Loucy (cell line): ENCODE measurements around the gene GNLY.

Source experiments
- H2AFZ ChIP-seq: fragments of 200-600 bp; sonication (generic); 2 replicates; pipeline ENCODE4 v1.6.0; 2016; ENCODE audit warnings: antibody characterized with exemption, mild to moderate bottlenecking, low read length, moderate library complexity
- H3F3A ChIP-seq: fragments of 200-600 bp; 2 replicates; pipeline ENCODE4 v1.6.0; 2016; ENCODE audit warnings: antibody characterized with exemption, low read depth, mild to moderate bottlenecking
- H3K27me3 ChIP-seq: fragments of 200-600 bp; sonication (generic); 2 replicates; pipeline ENCODE4 v1.6.1; 2014; ENCODE audit warnings: low read length, mild to moderate bottlenecking; ENCODE audit not compliant: insufficient read depth, poor library complexity, severe bottlenecking
- H3K36me3 ChIP-seq: fragments of 200-600 bp; sonication (generic); 2 replicates; pipeline ENCODE4 v1.6.1; 2016; ENCODE audit warnings: low read length; ENCODE audit not compliant: insufficient read depth
- H3K4me1 ChIP-seq: fragments of 200-600 bp; sonication (generic); 2 replicates; pipeline ENCODE4 v1.5.1; 2014; ENCODE audit warnings: low read length, mild to moderate bottlenecking; ENCODE audit not compliant: insufficient read depth, poor library complexity, severe bottlenecking
- H3K4me2 ChIP-seq: fragments of 200-600 bp; sonication (generic); 2 replicates; pipeline ENCODE4 v1.6.0; 2014; ENCODE audit warnings: antibody characterized with exemption, low read length, low read depth, mild to moderate bottlenecking; ENCODE audit not compliant: poor library complexity, severe bottlenecking
- H3K4me3 ChIP-seq: fragments of 200-600 bp; sonication (generic); 2 replicates; pipeline ENCODE4 v1.5.1; 2014; ENCODE audit warnings: low read length, mild to moderate bottlenecking, mixed read lengths; ENCODE audit not compliant: poor library complexity, severe bottlenecking
- H3K79me2 ChIP-seq: fragments of 200-600 bp; sonication (generic); 2 replicates; pipeline ENCODE4 v1.6.1; 2014; ENCODE audit warnings: low read length; ENCODE audit not compliant: insufficient read depth
- H3K9ac ChIP-seq: fragments of 200-600 bp; sonication (generic); 2 replicates; pipeline ENCODE4 v1.6.0; 2014; ENCODE audit warnings: mild to moderate bottlenecking, low read depth, low read length, moderate library complexity; ENCODE audit not compliant: poor library complexity, severe bottlenecking
- H3K9me2 ChIP-seq: fragments of 200-600 bp; sonication (generic); replicated peaks from 2 replicates; pipeline ENCODE4 v1.6.1; 2016; ENCODE audit warnings: low read depth, low read length, mixed read lengths
- H3K9me3 ChIP-seq: fragments of 200-600 bp; sonication (generic); 2 replicates; pipeline ENCODE4 v1.6.1; 2014; ENCODE audit warnings: mild to moderate bottlenecking, antibody characterized with exemption, low read length, low read depth; ENCODE audit not compliant: insufficient read depth
- H4K20me1 ChIP-seq: fragments of 200-600 bp; sonication (generic); 2 replicates; pipeline ENCODE4 v1.6.0; 2014; ENCODE audit warnings: antibody characterized with exemption, low read length, mild to moderate bottlenecking; ENCODE audit not compliant: insufficient read depth, poor library complexity, severe bottlenecking
- EZH2phosphoT487 ChIP-seq: fragments of 200-600 bp; IDR thresholded peaks from 2 replicates; pipeline ENCODE4 v1.6.1; 2018; ENCODE audit warnings: antibody characterized with exemption, mild to moderate bottlenecking, moderate library complexity, borderline replicate concordance
- TF ChIP-seq, protein P1 (sequence below): fragments of 200-600 bp; sonication (generic); conservative IDR thresholded peaks from 2 replicates; pipeline ENCODE4 v1.5.1; 2014; ENCODE audit warnings: mild to moderate bottlenecking, antibody characterized with exemption, low read length

GNLY gene

DNA sequence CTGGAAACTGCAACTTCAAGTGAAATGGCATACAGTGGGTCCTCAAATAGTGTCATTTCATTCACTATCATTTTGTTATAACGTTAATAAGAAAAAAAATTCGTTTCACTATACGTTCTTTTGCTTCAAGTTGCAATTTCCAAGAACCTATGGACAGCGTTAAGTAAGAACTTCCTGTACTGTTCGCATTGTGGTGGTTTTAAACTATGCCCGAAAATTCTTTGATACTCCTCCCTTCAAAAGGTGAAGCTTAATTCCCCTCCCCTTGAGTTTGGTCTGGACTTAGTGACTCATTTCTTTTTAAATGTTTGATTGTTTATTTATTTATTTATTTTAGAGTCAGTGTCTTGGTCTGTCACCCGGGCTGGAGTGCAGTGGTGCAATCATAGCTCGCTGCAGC is 20.7 kb downstream of the GNLY start:
- Histone ChIP-seq H3F3A (no peaks in the 10 kb centered on the region), H3K27me3 (no peaks in the 10 kb centered on the region), H2AFZ (no peak overlapping the region), H3K79me2 (no peaks in the 10 kb centered on the region), H3K4me3 (no peak overlapping the region), H3K9ac (no peak overlapping the region), H3K4me1 (no peaks in the 10 kb centered on the region), H4K20me1 (no peaks in the 10 kb centered on the region), H3K9me3 (no peaks in the 10 kb centered on the region), H3K4me2 (no peak overlapping the region), H3K9me2 (no peaks in the 10 kb centered on the region), H3K36me3 (no peaks in the 10 kb centered on the region)
- TF ChIP-seq, protein P1, sequence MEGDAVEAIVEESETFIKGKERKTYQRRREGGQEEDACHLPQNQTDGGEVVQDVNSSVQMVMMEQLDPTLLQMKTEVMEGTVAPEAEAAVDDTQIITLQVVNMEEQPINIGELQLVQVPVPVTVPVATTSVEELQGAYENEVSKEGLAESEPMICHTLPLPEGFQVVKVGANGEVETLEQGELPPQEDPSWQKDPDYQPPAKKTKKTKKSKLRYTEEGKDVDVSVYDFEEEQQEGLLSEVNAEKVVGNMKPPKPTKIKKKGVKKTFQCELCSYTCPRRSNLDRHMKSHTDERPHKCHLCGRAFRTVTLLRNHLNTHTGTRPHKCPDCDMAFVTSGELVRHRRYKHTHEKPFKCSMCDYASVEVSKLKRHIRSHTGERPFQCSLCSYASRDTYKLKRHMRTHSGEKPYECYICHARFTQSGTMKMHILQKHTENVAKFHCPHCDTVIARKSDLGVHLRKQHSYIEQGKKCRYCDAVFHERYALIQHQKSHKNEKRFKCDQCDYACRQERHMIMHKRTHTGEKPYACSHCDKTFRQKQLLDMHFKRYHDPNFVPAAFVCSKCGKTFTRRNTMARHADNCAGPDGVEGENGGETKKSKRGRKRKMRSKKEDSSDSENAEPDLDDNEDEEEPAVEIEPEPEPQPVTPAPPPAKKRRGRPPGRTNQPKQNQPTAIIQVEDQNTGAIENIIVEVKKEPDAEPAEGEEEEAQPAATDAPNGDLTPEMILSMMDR: no peak
- no peak for TF ChIP-seq EZH2phosphoT487

DNA sequence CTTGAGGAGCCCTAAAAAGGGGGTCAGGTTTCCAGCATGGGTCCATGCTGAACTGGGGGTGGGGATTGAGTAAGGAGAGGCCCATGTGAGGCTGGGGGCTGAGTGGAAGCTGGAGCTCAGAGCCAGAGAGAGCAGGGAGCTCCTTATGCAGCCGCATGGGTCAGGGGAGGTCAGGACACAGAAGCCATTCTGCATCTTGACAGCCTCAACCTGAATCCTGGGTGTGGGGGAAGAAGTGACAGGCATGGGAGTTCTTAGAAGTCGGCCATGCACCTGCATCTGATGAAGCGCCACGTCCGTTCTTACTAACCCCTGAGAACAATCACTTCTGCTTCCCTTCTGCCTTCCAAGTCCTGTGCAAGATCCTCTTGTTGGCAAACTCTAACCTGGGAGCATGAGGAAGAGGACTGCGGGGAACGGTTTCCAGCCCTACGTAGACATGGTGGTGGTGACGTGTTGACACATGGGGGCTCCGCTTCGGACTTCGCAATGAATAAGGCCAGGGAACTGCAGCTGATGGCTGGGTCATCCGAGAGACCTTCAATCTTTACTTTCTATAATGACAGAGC is 22.3 kb downstream of the GNLY start:
- TF ChIP-seq EZH2phosphoT487: no peak
- TF ChIP-seq, protein P1: no peak

DNA sequence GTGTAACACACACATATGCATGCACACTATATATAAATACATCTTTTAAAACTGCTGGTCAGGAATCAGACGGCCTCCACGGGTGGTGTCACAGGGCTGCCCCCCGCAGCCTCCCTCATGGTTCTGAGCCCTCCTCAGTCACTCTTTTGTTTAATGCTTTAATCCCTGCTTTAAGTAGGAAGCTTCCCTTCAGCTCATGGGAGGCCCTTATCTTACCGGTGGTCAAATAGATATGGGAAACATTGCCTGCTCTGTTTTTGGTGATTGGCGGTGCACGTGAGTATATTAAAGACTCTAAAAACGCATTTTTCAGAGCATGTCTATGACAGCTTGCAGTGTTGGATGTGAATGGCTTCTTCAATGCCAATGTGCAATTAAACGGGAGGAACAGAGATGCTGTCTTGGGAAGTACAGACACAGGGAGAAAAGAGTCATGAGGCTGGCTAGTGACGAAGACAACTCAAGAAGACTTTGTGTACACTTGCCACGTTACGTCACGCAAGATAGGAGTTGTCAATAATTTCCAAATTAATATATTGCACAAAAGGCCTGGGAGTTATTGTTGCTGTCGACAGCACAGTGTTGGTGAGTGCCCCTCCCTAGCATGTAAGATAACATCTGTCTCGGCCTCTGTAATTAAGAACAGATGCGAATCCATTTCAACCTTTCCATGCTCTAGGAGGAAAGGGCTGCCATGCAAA is 23.3 kb downstream of the GNLY start:
- no peaks in the 10 kb centered on the region for H3K27me3 ChIP-seq
- H3K4me3 ChIP-seq: no peak overlapping the region
- H3K36me3 ChIP-seq: no peaks in the 10 kb centered on the region
- no peaks in the 10 kb centered on the region for H3F3A ChIP-seq
- no peaks in the 10 kb centered on the region for H3K9me3 ChIP-seq
- H3K9me2 ChIP-seq: no peaks in the 10 kb centered on the region
- no peaks in the 10 kb centered on the region for H4K20me1 ChIP-seq
- no peaks in the 10 kb centered on the region for H3K79me2 ChIP-seq
- no peaks in the 10 kb centered on the region for H3K4me1 ChIP-seq
- no peak for TF ChIP-seq EZH2phosphoT487
- TF ChIP-seq, protein P1: no peak
- no peak overlapping the region for H3K9ac ChIP-seq
- H3K4me2 ChIP-seq: no peak overlapping the region
- no peak overlapping the region for H2AFZ ChIP-seq

More for the DNA sequence above, 22.3 kb downstream of the GNLY start:
- H3K4me2 ChIP-seq: no peak overlapping the region
- H3K79me2 ChIP-seq: no peaks in the 10 kb centered on the region
- H3K4me3 ChIP-seq: no peak overlapping the region
- no peak overlapping the region for H3K9ac ChIP-seq
- H3K27me3 ChIP-seq: no peaks in the 10 kb centered on the region
- H3K9me3 ChIP-seq: no peaks in the 10 kb centered on the region
- H3K4me1 ChIP-seq: no peaks in the 10 kb centered on the region
- H4K20me1 ChIP-seq: no peaks in the 10 kb centered on the region
- no peaks in the 10 kb centered on the region for H3K36me3 ChIP-seq
- H3K9me2 ChIP-seq: no peaks in the 10 kb centered on the region
- no peak overlapping the region for H2AFZ ChIP-seq
- H3F3A ChIP-seq: no peaks in the 10 kb centered on the region
